ENCODE measurements around the gene FCHO2. TPM values are rescaled to one million over a fixed set of nuclear protein-coding genes. Genes with fewer than 3 reads are reported as not detected.

FCHO2 gene
- total RNA-seq, 2 donors from 2014 or later = 3.4 to 7.1 TPM

GRCh38 chr5:73116506-73116905 is 160.7 kb downstream of the FCHO2 start:
- H3K36me3 Mint-ChIP-seq = peaks cover 7% of the 10 kb centered on the region
- DNase-seq (ENCODE audit: low spot score) (no peak), ATAC-seq (no peak)
- H3K9me3 Mint-ChIP-seq = no peaks in the 10 kb centered on the region
- H3K27ac Mint-ChIP-seq = no peak overlapping the region
- no peak overlapping the region for H3K4me3 Mint-ChIP-seq
- H3K4me1 Mint-ChIP-seq (ENCODE audit: low read depth in 2 of 2) = peaks cover 9% of the 10 kb centered on the region in 2 donors
- peaks cover 22 to 49% of the 10 kb centered on the region in 2 donors for H3K27me3 Mint-ChIP-seq

DNA sequence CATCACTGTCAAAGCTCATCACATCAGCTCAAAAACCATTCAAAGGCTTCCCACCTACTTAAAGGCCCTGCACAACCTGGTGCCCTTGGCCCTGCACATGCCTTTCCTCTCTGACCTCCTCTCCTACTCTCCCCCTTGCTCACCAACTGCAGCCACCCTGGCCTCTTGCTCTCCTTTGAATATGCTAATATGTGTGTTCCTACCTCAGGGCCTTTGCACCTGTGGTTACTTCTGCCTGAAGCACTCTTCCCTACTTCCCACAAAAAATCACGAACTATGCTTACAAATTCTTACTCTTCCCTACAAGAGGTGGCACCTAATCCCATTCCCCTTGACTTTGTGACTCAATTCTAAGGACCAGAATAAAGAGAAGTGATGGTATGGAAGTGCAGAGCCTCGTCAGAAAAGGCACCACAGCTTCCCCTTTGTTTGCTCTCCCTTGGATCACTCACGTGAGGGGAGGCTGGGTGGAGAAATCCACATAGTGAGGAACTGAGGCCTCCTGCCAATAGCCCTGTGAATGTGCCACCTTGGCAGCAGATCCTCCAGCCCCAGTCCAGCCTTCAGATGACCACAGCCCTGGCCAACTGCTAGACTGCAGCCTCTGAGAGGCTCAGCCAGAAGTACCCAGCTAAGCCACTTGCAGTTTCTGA is 161.4 kb downstream of the FCHO2 start:
- Mint-ChIP-seq H3K9me3 (no peaks in the 10 kb centered on the region), H3K27me3 (peaks cover 22 to 55% of the 10 kb centered on the region in 2 donors)

GRCh38 chr5:73118391-73118973 is 162.6 kb downstream of the FCHO2 start:
- H3K4me3 Mint-ChIP-seq = no peak overlapping the region
- H3K27me3 Mint-ChIP-seq = peaks cover 14 to 42% of the 10 kb centered on the region in 2 donors

More for the DNA sequence above, 161.4 kb downstream of the FCHO2 start:
- Mint-ChIP-seq H3K27ac (no peak overlapping the region), H3K36me3 (peaks cover 7% of the 10 kb centered on the region), H3K4me3 (no peak overlapping the region), H3K4me1 (ENCODE audit: low read depth in 2 of 2) (peaks cover 12% of the 10 kb centered on the region in 2 donors)
- DNase-seq (ENCODE audit: low spot score) (no peak), ATAC-seq (no peak)

GRCh38 chr5:73119451-73120157 is 163.8 kb downstream of the FCHO2 start:
- no peaks in the 10 kb centered on the region for H3K9me3 Mint-ChIP-seq
- DNase-seq (ENCODE audit: low spot score) (no peak), ATAC-seq (peak; percentile 48 to 60)
- peak overlapping the region; percentile 65 for H3K4me3 Mint-ChIP-seq
- no peak overlapping the region for H3K27ac Mint-ChIP-seq
- H3K4me1 Mint-ChIP-seq (ENCODE audit: low read depth in 2 of 2) = peaks cover 21 to 30% of the 10 kb centered on the region in 2 donors
- peaks cover 16 to 47% of the 10 kb centered on the region in 2 donors for H3K27me3 Mint-ChIP-seq
- no peaks in the 10 kb centered on the region for H3K36me3 Mint-ChIP-seq

More at GRCh38 chr5:73118391-73118973, 162.6 kb downstream of the FCHO2 start:
- no peak for ATAC-seq
- peaks cover 12 to 19% of the 10 kb centered on the region in 2 donors for H3K4me1 Mint-ChIP-seq (ENCODE audit: low read depth in 2 of 2)
- H3K36me3 Mint-ChIP-seq = no peaks in the 10 kb centered on the region
- H3K9me3 Mint-ChIP-seq = no peaks in the 10 kb centered on the region
- no peak overlapping the region for H3K27ac Mint-ChIP-seq
- DNase-seq (ENCODE audit: low spot score) = no peak

DNA sequence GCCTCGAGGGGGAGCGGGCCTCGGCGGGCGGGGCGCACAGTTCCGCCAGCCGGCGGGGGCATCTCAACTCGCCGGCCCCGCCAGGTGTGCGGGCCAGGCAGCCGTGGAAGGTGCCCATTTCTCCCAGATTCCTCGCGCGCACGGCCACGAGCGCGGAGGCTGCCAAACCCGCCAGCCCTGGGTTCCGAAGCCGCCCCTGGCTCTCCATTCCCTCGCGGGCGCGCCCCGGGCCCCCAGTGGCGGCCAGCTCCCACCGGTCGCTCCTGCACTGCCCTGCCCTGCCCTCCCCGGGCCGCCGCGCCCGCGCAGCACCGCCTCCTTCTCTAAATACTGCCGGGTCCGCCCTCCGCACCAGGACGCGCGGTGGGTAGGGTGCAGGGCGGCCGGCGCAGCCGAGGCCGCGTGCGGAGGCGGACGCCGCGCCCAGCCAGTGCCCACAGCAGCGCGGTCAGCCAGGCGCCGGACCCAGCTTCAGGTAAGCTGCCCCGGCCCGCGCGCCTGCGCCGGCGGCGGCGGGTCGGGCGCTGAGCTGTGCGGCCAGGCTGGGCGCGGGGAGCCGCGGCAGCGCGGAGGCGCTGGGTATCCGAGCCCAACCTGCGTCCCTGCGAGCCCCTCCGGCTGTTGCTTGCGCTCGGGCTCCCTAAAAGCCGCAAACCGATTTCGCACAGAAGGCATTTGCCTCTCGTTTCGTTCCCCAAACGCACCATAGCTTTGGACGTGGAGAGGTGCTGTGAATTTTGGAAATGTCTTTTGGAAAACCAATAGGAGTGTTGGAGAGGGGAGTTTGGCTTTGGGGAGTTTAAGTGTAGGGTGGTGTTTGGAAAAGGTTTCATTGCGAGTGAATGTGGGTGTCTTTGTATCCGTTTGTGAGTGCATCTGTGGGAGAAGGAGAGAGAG is 164.6 kb downstream of the FCHO2 start, which contains the start of gene TMEM171:
Gene TMEM171, plus strand, starts transcription at position 354 of the 897 bp plus-strand sequence. CDS start 2,799 bp downstream, outside the sequence.
- Mint-ChIP-seq H3K27me3 (peaks cover 16 to 47% of the 10 kb centered on the region in 2 donors), H3K4me1 (ENCODE audit: low read depth in 2 of 2) (peaks cover 23 to 36% of the 10 kb centered on the region in 2 donors), H3K27ac (no peak within 1 kb of the TSS), H3K4me3 (peak within 1 kb of the TSS; percentile 65), H3K9me3 (no peaks in the 10 kb centered on the region), H3K36me3 (no peaks in the 10 kb centered on the region)
- DNase-seq (ENCODE audit: low spot score) (no peak), ATAC-seq (peak; percentile 68 to 82)

DNA sequence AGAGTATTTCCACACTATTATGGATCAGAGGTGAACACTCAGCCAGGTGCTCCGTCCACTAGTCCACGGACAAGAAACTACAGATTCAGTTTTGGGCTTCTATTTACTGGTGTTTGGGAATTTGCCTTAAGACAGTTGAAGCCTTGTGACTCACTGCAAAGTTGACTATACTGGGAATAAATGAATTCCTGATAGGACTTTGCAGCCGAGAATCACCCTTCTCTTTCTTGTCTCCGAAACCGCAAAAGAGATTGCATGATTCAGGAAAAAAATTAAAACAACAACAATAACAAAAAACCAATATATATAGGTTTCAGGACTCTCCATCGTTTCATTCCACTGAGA is 165.2 kb downstream of the FCHO2 start:
- Mint-ChIP-seq H3K4me3 (peak overlapping the region; percentile 47), H3K9me3 (no peaks in the 10 kb centered on the region), H3K36me3 (no peaks in the 10 kb centered on the region), H3K4me1 (ENCODE audit: low read depth in 2 of 2) (peaks cover 28 to 39% of the 10 kb centered on the region in 2 donors), H3K27ac (no peak overlapping the region), H3K27me3 (peaks cover 16 to 52% of the 10 kb centered on the region in 2 donors)
- ATAC-seq = no peak
- DNase-seq (ENCODE audit: low spot score) = no peak

DNA sequence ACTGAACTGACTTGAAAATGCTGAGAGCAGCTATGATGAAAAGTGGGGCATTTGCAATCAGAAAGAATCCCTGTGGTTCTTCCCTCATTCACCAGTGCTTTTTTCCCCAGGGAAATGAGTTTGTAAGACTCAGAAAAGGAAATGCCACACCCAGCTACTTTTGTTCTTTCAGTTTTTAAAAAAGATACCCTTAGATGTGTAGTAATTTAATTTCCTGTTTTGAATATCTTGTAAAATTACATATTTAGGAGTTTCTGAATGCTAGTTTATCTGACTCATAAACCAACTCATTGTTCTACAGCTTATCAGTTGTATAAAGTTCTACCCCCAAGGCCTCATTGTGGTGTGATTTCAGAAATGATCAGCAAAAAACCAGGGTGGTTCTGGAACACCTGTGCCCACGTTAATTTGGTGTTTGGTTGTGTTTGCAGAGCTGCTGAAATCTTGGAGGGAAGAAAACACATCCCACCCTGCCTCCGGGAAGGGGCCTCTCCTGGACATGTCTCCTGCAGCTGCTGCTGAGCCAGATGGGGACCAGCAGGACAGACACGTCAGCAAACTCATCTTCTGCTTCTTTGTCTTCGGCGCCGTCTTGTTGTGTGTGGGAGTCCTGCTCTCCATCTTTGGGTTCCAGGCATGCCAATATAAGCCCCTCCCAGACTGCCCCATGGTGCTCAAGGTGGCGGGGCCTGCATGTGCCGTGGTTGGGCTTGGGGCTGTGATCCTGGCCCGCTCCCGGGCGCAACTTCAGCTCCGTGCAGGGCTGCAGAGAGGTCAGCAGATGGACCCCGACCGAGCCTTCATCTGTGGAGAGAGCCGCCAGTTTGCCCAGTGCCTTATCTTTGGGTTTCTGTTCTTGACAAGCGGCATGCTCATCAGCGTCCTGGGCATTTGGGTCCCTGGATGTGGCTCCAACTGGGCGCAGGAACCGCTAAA is 167.3 kb downstream of the FCHO2 start:
- DNase-seq (ENCODE audit: low spot score) = no peak
- H3K9me3 Mint-ChIP-seq = no peaks in the 10 kb centered on the region
- H3K36me3 Mint-ChIP-seq = no peaks in the 10 kb centered on the region
- ATAC-seq = no peak
- peaks cover 11 to 43% of the 10 kb centered on the region in 2 donors for H3K27me3 Mint-ChIP-seq
- H3K4me3 Mint-ChIP-seq = no peak overlapping the region
- H3K27ac Mint-ChIP-seq = peak overlapping the region in 1 of 2 donors; percentile 23
- H3K4me1 Mint-ChIP-seq (ENCODE audit: low read depth in 2 of 2) = peaks cover 28 to 39% of the 10 kb centered on the region in 2 donors

DNA sequence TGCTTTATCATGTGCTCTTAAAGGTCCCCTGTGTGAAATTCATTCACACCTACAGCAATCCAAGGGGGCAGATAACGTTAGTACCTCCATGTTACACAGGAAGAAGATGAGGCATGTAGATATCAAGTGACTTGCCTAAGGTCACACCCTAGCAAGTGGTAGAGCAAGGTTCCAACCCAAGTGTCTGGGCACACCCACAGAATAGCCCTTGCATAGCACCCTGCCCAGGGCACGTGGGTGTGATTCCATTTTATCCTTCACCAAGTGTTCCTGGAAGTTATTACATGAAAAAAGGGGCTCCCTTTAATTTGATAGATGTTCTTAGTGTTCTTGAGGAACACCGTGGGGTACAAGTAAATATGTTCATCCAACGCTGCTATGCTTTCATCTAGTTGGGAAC is 169.4 kb downstream of the FCHO2 start:
- H3K27me3 Mint-ChIP-seq = peaks cover 11 to 53% of the 10 kb centered on the region in 2 donors
- no peak for ATAC-seq
- no peak overlapping the region for H3K4me3 Mint-ChIP-seq
- H3K27ac Mint-ChIP-seq = no peak overlapping the region
- peaks cover 28 to 34% of the 10 kb centered on the region in 2 donors for H3K4me1 Mint-ChIP-seq (ENCODE audit: low read depth in 2 of 2)
- no peaks in the 10 kb centered on the region for H3K36me3 Mint-ChIP-seq
- no peak for DNase-seq (ENCODE audit: low spot score)
- no peaks in the 10 kb centered on the region for H3K9me3 Mint-ChIP-seq

- Mint-ChIP-seq H3K4me3 (no peak overlapping the region), H3K4me1 (ENCODE audit: low read depth in 2 of 2) (peaks cover 20 to 30% of the 10 kb centered on the region in 2 donors), H3K36me3 (no peaks in the 10 kb centered on the region), H3K9me3 (no peaks in the 10 kb centered on the region), H3K27me3 (peaks cover 6 to 45% of the 10 kb centered on the region in 2 donors), H3K27ac (no peak overlapping the region)
- DNase-seq (ENCODE audit: low spot score) (no peak), ATAC-seq (no peak)
These were observed 170.5 kb downstream of the FCHO2 start for GRCh38 chr5:73126381-73126780.

GRCh38 chr5:73126957-73127356 is 171.1 kb downstream of the FCHO2 start:
- DNase-seq (ENCODE audit: low spot score) = no peak
- Mint-ChIP-seq H3K4me1 (ENCODE audit: low read depth in 2 of 2) (peaks cover 16 to 27% of the 10 kb centered on the region in 2 donors), H3K27me3 (peaks cover 2 to 39% of the 10 kb centered on the region in 2 donors), H3K4me3 (no peak overlapping the region), H3K27ac (no peak overlapping the region), H3K36me3 (no peaks in the 10 kb centered on the region), H3K9me3 (no peaks in the 10 kb centered on the region)
- ATAC-seq = no peak

DNA sequence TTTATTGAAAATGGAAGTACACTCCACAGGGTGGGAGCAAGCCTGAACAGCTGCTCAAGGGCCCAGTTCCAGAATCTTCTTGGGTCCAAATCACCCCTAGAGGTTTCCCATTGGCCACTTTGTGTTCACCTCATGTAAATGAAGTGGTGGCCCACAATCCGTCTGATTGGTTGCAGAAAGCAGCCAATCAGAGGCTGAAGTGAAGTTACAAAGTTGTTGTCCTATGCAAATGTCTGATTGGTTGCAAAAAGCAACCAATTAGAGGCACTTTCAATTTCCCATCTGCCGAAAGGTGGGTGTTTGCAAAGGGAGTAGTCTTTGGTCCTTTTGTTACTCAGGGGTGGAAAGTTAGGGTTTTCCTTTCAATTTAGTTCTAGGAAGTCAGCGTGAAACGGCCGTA is 173.3 kb downstream of the FCHO2 start:
- no peak for ATAC-seq
- H3K36me3 Mint-ChIP-seq = no peaks in the 10 kb centered on the region
- H3K9me3 Mint-ChIP-seq = no peaks in the 10 kb centered on the region
- H3K27ac Mint-ChIP-seq = no peak overlapping the region
- peaks cover 2 to 39% of the 10 kb centered on the region in 2 donors for H3K27me3 Mint-ChIP-seq
- DNase-seq (ENCODE audit: low spot score) = no peak
- no peak overlapping the region for H3K4me3 Mint-ChIP-seq
- peaks cover 11 to 13% of the 10 kb centered on the region in 2 donors for H3K4me1 Mint-ChIP-seq (ENCODE audit: low read depth in 2 of 2)

DNA sequence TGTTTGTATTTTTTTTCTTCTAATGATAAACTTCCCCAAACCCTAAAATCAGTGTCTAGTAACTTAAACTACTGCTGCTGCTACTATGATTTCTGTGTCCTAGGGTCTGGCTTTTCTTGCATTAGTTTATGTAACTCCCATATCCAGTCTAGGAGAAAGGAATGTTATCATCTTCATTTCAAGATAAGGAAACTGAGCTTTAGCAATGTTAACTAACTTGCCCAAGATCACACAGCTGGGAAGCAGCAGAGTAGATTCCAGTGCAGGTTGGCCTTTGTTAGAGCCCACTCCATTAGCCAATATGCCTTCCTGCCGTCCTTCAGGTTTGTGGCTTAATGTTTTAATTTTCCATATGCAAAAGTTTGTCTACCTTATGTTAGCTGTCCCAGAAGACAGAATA is 175.0 kb downstream of the FCHO2 start:
- no peak overlapping the region for H3K27ac Mint-ChIP-seq
- H3K4me3 Mint-ChIP-seq = no peak overlapping the region
- ATAC-seq (no peak), DNase-seq (ENCODE audit: low spot score) (no peak)
- H3K9me3 Mint-ChIP-seq = no peaks in the 10 kb centered on the region
- H3K36me3 Mint-ChIP-seq = no peaks in the 10 kb centered on the region
- peaks cover 4 to 8% of the 10 kb centered on the region in 2 donors for H3K4me1 Mint-ChIP-seq (ENCODE audit: low read depth in 2 of 2)
- peaks cover 10 to 41% of the 10 kb centered on the region in 2 donors for H3K27me3 Mint-ChIP-seq
